Stimulated activated CD8-positive, alpha-beta memory T cell treated with anti-CD3 and anti-CD28 coated beads, Interleukin-15, amount 100 ng/mL, for 48 hours (primary cell): ENCODE measurements around the gene CALM1.

ENCODE experiments used
- DNase-seq, 2 donors: peaks; one replicate each; pipeline ENCODE4 v3.0.0-alpha.2; 2020; ENCODE audit warnings: low read depth in 2 of 2

Gene CALM1

GRCh38 chr14:90408713-90409112 is 11.9 kb downstream of the CALM1 start:
- DNase-seq = no peak

- no peak for DNase-seq
Observed at GRCh38 chr14:90409209-90409730, 12.4 kb downstream of the CALM1 start.

DNA sequence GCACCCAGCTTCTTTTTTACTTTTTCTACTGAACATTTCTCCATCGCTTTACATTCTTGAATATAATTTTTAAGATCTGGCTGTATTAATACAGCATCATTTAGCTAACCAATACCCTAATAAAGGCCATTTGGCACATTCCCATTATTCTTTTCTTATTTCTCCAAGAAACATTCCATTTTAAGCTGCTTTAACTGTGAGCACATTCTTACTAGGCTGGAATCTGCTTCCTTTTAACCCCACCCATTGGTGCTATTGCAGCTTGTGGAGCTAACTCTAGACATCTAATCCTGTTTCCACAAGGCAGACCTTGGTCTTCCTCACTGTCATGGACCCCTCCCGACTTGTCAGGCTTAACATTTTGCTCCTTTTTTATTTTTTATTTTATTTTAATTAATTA is 15.2 kb downstream of the CALM1 start:
- DNase-seq = no peak

GRCh38 chr14:90416720-90417119 is 19.9 kb downstream of the CALM1 start:
- no peak for DNase-seq

- DNase-seq = no peak
Observed at GRCh38 chr14:90418053-90418452, 21.2 kb downstream of the CALM1 start.

GRCh38 chr14:90419200-90419599 is 22.4 kb downstream of the CALM1 start:
- DNase-seq = no peak

DNA sequence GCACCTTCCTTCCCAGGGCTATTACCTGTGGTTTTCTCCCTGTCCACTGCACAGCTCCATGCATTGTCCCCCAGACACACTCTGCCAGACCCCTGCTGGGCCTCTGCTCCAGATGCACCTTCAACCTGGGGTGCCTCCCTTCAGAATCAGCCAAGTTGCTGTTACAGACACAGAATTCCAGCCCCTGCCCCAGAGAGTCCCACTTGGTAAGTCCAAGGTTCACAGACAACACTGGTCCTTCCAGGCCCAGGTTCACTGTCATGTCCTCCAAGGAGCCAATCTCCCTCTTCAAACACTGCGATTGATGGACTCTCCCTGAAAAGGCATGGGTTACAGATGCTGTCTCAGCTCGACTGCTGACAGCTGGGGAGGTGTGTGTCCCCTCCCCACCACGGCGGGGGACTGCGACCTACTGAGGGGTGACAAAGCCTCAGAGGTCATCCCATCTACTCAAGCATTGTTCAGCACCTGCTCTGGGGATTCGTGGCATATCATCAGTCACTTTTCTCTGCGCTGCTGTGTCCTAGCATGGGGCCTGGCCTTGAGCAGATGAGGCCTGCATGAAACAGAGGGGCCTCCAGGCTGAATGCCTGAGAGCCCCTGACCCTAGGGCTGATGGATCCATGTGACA is 24.3 kb downstream of the CALM1 start:
- no peak for DNase-seq

DNA sequence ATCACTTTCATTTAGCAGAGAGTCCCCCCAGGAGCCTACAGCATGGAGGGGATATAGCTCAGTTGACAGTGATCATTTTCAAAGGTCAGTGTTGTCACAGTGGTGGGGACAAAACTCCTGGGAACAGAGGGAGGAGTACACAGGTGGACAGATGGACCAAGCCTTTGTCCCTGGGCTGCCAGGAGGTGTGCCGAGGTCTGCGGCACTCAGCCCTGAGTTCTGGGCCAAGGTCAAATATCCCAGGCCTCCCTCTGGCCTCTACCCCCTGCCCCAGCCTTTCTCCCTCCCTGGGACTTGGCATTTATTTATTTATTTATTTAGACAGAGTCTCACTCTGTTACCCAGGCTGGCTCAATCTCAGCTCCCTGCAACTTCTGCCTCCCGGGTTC is 24.8 kb downstream of the CALM1 start:
- no peak for DNase-seq

DNA sequence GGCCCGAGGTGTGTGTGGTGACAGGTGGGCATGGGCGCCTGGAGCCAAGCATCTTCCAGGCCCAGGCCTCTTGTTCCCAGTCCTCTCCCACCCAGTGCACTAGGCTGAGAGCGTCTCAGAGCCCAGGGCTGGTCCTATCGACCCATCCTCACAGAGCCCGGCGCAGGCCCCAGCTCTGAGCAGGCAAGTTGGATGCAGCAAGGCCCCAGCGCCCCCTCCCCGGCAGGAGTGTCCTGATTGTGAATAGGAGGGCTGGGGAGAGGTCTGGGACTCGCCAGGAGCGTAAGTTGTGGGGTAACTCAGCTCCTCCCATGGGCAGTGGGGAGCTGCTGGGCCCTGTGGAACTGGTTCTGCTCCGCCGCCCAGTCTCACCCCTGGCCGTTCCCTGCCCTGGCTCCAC is 26.3 kb downstream of the CALM1 start:
- no peak for DNase-seq

- DNase-seq = no peak
Observed at GRCh38 chr14:90424075-90424474, 27.2 kb downstream of the CALM1 start.

- no peak for DNase-seq
Observed at GRCh38 chr14:90424686-90425372, 28.0 kb downstream of the CALM1 start.

DNA sequence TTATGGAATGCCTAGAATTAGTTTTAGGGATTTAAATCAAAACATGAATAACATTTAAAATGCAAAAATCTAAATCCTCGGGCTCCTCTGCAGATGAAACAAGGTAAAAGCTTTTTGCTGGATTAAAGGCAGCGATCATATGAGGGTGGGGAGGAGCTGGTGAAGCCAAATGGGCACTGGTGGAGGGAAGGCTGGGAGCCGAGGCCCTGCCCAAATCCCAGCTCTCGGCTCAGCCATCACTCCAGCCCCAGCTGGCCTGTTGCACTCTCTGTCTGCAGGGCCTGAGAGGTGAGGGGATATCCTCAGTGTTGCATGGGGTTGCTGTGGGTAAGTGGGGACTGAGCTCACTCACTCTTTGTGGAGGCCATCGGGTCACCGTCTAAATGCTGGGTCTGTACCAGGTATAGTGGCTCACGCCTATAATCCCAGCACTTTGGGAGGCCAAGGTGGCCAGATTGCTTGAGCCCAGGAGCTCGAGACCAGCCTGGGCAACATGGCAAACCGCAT is 28.6 kb downstream of the CALM1 start:
- no peak for DNase-seq

DNA sequence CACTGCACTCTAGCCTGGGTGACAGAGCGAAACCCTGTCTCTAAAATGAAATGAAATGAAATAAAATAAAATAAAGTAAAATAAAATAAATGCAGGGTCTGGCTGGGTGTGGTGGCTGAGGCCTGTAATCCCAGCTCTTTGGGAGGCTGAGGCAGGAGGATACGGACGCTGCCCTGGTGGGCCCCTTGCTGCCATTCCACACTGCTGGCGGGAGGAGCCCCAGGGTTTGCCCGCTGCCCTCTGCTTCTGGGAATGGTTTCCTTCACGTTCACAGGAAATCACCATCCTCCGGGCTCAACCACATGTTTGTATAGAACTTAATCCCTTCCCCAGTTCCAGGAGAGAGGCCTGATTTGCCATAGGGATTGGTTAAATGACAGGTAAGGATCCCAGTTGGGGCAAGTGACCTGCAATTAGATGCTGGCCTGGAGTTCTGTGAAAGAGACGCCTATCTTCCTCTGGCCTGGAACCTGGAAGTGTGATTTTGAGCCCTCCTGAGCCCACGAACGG is 29.3 kb downstream of the CALM1 start:
- no peak for DNase-seq

DNA sequence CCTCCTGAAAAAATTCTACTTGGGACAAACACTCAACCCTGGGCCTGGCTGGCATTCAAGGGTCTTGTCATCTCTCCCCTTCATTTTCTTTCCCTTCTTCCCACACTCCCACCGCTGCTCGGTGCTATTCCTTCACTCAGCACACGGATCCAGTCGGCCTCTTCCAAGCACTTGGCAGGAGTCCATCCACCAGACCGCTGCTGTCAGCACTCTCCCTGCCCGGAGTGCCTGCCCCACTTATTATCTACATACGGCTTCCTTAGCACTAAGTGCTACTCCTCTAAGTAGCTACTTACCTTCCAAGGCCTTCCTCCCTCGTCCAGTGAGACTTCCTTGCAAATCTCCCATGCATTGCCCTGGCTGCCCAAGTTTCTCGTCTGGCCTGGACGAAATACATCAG is 29.8 kb downstream of the CALM1 start:
- no peak for DNase-seq

DNA sequence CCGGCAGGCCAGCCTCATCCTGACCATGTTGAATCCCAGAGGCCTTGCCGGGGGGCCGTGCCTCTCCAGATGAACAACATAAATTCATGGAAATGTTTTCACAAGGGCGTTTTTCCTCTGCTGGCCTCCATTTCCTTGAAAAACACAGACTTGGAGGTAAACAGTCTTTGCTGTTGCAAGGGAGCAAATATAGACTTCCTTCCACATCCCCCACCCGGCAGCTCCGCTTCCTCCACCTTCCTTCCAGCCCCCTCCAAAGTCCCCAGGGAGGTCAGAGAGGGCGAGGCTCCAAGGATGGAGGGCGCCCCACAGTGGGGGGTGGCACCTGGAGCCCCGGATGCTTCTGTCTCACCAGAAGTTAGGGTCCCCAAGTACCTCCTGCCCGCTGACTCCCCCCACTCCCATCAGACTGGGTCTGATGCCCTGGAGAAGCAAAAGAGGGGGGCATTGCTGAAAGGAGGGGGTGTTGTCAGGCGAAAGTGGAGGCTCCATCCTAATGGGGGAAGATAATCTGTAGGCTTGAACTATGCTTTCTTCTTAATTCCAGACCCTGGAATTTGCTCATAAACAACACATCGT is 31.1 kb downstream of the CALM1 start:
- no peak for DNase-seq

DNA sequence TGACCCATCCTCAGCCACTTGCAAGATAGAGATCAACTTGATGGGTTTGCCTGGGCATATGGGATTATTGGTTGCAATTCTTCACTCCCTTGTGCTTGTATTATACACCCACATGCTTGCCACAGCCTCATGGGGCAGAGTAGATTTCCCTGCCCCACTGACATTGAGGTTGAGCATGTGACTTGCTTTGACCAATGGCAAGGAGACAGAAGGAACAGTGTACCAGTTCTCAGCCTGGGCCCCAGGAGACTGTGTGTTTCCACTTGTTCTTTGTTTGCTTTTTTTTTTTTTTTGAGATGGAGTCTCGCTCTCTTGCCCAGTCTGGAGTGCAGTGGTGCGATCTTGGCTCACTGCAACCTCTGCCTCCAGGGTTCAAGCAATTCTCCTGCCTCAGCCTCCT is 31.8 kb downstream of the CALM1 start:
- DNase-seq = no peak

DNA sequence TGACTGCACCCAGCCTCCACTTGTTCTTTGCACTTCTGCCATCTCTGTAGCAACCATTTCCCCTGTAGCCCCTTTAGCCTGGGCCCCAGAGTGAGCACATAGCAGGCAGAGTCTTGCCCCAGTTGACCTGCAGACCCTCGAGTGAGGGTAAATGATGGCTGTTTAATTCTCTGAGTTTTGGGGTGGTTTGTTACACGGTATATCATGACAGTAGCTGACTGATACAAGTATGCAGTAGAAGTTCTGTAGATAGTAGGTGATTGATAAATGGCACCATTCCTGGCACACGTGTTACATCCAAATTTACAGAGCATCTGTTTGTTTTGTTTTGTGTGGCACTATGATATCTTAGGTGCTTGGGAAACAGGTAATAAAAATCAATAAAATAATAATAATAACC is 32.4 kb downstream of the CALM1 start:
- no peak for DNase-seq

- no peak for DNase-seq
Observed at GRCh38 chr14:90429754-90430153, 32.9 kb downstream of the CALM1 start.

- no peak for DNase-seq
Observed at GRCh38 chr14:90434370-90435020, 37.7 kb downstream of the CALM1 start.

- DNase-seq = no peak
Observed at GRCh38 chr14:90438841-90439240, 42.0 kb downstream of the CALM1 start.

- DNase-seq = no peak
Observed at GRCh38 chr14:90440021-90440451, 43.2 kb downstream of the CALM1 start.

- DNase-seq = no peak
Observed at GRCh38 chr14:90440592-90440991, 43.8 kb downstream of the CALM1 start.
